Neural cell (in vitro differentiated cells): ENCODE results near the gene HUNK. TPM values are rescaled to one million over a fixed set of nuclear protein-coding genes. Genes with fewer than 3 reads are reported as not detected.

Source experiments
- H2AFZ ChIP-seq: fragments of 200-600, 300-800 bp; sonication (generic), shearing (Covaris generic); 2 replicates; pipeline ENCODE4 v1.6.0; 2014; ENCODE audit warnings: low read depth, mild to moderate bottlenecking, antibody characterized with exemption, low read length, moderate library complexity
- H3F3A ChIP-seq: fragments of 200-600 bp; shearing (Covaris generic); 2 replicates; pipeline ENCODE4 v1.6.1; 2016; ENCODE audit warnings: mild to moderate bottlenecking, moderate library complexity, mixed read lengths, antibody characterized with exemption, low read length; ENCODE audit not compliant: insufficient read depth, poor library complexity, severe bottlenecking
- H3K27ac ChIP-seq: fragments of 200-600, 300-800 bp; sonication (generic), shearing (Covaris generic); 2 replicates; pipeline ENCODE4 v1.5.1; 2014; ENCODE audit warnings: mild to moderate bottlenecking, low read length, moderate library complexity
- H3K27me3 ChIP-seq: fragments of 300-800, 200-600 bp; sonication (generic), shearing (Covaris generic); 2 replicates; pipeline ENCODE4 v1.6.0; 2014; ENCODE audit warnings: mild to moderate bottlenecking, low read depth, low read length, moderate library complexity; ENCODE audit not compliant: insufficient read depth
- H3K36me3 ChIP-seq: fragments of 300-800, 200-600 bp; sonication (generic), shearing (Covaris generic); 2 replicates; pipeline ENCODE4 v1.5.1; 2014; ENCODE audit warnings: mild to moderate bottlenecking, antibody characterized with exemption, low read length, moderate library complexity; ENCODE audit not compliant: insufficient read depth
- H3K4me2 ChIP-seq: fragments of 300-800, 200-600 bp; sonication (generic), shearing (Covaris generic); 2 replicates; pipeline ENCODE4 v1.6.0; 2014; ENCODE audit warnings: mild to moderate bottlenecking, low read length
- H3K4me3 ChIP-seq: fragments of 300-800, 200-600 bp; sonication (generic), shearing (Covaris generic); 2 replicates; pipeline ENCODE4 v1.5.1; 2014; ENCODE audit warnings: mild to moderate bottlenecking, low read length, moderate library complexity
- H3K79me2 ChIP-seq: fragments of 200-600 bp; shearing (Covaris generic); replicated peaks from 2 replicates; pipeline ENCODE4 v1.6.0; 2014; ENCODE audit warnings: mild to moderate bottlenecking, low read length, moderate library complexity; ENCODE audit not compliant: insufficient read depth
- H3K9ac ChIP-seq: fragments of 300-800, 200-600 bp; sonication (generic), shearing (Covaris generic); 2 replicates; pipeline ENCODE4 v1.6.1; 2016; ENCODE audit warnings: mild to moderate bottlenecking, low read length, mixed read lengths
- H3K9me2 ChIP-seq: fragments of 200-600 bp; shearing (Covaris generic); 2 replicates; pipeline ENCODE4 v1.6.1; 2016; ENCODE audit warnings: mild to moderate bottlenecking, low read length, mixed read lengths; ENCODE audit not compliant: insufficient read depth
- H3K9me3 ChIP-seq: fragments of 200-600, 300-800 bp; sonication (generic), shearing (Covaris generic); 2 replicates; pipeline ENCODE4 v1.6.1; 2016; ENCODE audit warnings: mild to moderate bottlenecking, mixed run types, low read length, moderate library complexity, mixed read lengths
- H4K20me1 ChIP-seq: fragments of 200-600 bp; shearing (Covaris generic); 2 replicates; pipeline ENCODE4 v1.6.1; 2016; ENCODE audit warnings: mild to moderate bottlenecking, mixed run types; ENCODE audit not compliant: insufficient read depth
- CTCF ChIP-seq: fragments of 450-650 bp; IDR thresholded peaks from 2 replicates; pipeline ENCODE4 v1.5.1; 2014; ENCODE audit warnings: antibody characterized with exemption, mild to moderate bottlenecking, moderate library complexity; ENCODE audit not compliant: poor library complexity, severe bottlenecking
- EP300 ChIP-seq: fragments of 450-650 bp; conservative IDR thresholded peaks from 2 replicates; pipeline ENCODE4 v1.6.1; 2014; ENCODE audit warnings: antibody characterized with exemption, mild to moderate bottlenecking, moderate library complexity; ENCODE audit not compliant: poor library complexity, severe bottlenecking
- EZH2 ChIP-seq: fragments of 200-600, 300-800 bp; shearing (Covaris generic), sonication (generic); IDR thresholded peaks from 2 replicates; pipeline ENCODE4 v1.6.1; 2014; ENCODE audit warnings: antibody characterized with exemption, low read length, borderline replicate concordance, mild to moderate bottlenecking; ENCODE audit not compliant: insufficient read depth, poor library complexity, severe bottlenecking
- MXI1 ChIP-seq: fragments of 450-650 bp; conservative IDR thresholded peaks from 2 replicates; pipeline ENCODE4 v1.6.1; 2014; ENCODE audit warnings: antibody characterized with exemption, mild to moderate bottlenecking; ENCODE audit not compliant: poor library complexity, severe bottlenecking
- POLR2AphosphoS5 ChIP-seq: IDR thresholded peaks from 2 replicates; pipeline ENCODE4 v1.6.1; 2012
- RAD21 ChIP-seq: fragments of 450-650 bp; conservative IDR thresholded peaks from 2 replicates; pipeline ENCODE4 v1.6.1; 2014; ENCODE audit warnings: antibody characterized with exemption, mild to moderate bottlenecking, moderate library complexity
- REST ChIP-seq: IDR thresholded peaks from 2 replicates; pipeline ENCODE4 v1.6.1; 2012; ENCODE audit warnings: borderline replicate concordance
- SMC3 ChIP-seq: fragments of 450-650 bp; conservative IDR thresholded peaks from 2 replicates; pipeline ENCODE4 v1.6.1; 2014; ENCODE audit warnings: antibody characterized with exemption, mild to moderate bottlenecking, moderate library complexity; ENCODE audit not compliant: poor library complexity
- TAF1 ChIP-seq: IDR thresholded peaks from 2 replicates; pipeline ENCODE4 v1.6.1; 2012; ENCODE audit warnings: low read depth
- polyA plus RNA-seq: library from polyadenylated mRNA; depleted of rRNA; stranded (reverse); fragments of >200 nt; gene quantifications from 2 replicates; pipeline ENCODE4 v1.2.3, GENCODE V29; 2014

Gene HUNK
- polyA plus RNA-seq, 1 donor from 2014 or later = 9.3 TPM

- Histone ChIP-seq H3K27ac (no peak overlapping the region), H3F3A (no peaks in the 10 kb centered on the region)
Measured at GRCh38 chr21:31878831-31879230, 6.0 kb downstream of the HUNK start.

GRCh38 chr21:31879241-31879650 lies 6.4 kb downstream of the HUNK start:
- Histone ChIP-seq H3F3A (no peaks in the 10 kb centered on the region), H3K27me3 (no peaks in the 10 kb centered on the region), H4K20me1 (no peaks in the 10 kb centered on the region), H3K27ac (no peak overlapping the region), H2AFZ (no peak overlapping the region), H3K9me2 (no peaks in the 10 kb centered on the region), H3K9ac (no peak overlapping the region), H3K4me3 (no peak overlapping the region), H3K9me3 (no peaks in the 10 kb centered on the region), H3K79me2 (peaks cover 72% of the 10 kb centered on the region), H3K4me2 (no peak overlapping the region), H3K36me3 (no peaks in the 10 kb centered on the region)
- TF ChIP-seq EP300 = no peak

More at GRCh38 chr21:31878831-31879230, 6.0 kb downstream of the HUNK start:
- H2AFZ ChIP-seq = no peak overlapping the region
- H3K36me3 ChIP-seq = no peaks in the 10 kb centered on the region
- H3K4me3 ChIP-seq = no peak overlapping the region
- no peaks in the 10 kb centered on the region for H4K20me1 ChIP-seq
- no peak for TF ChIP-seq EP300
- TF ChIP-seq EZH2 = no peak
- no peak for TF ChIP-seq SMC3
- no peak for TF ChIP-seq POLR2AphosphoS5
- no peak for TF ChIP-seq TAF1
- no peak for TF ChIP-seq MXI1
- TF ChIP-seq RAD21 = no peak
- no peak for TF ChIP-seq REST
- TF ChIP-seq CTCF = no peak
- no peaks in the 10 kb centered on the region for H3K9me2 ChIP-seq
- H3K27me3 ChIP-seq = no peaks in the 10 kb centered on the region
- no peaks in the 10 kb centered on the region for H3K9me3 ChIP-seq
- no peak overlapping the region for H3K4me2 ChIP-seq
- H3K79me2 ChIP-seq = peaks cover 69% of the 10 kb centered on the region
- H3K9ac ChIP-seq = no peak overlapping the region

GRCh38 chr21:31879911-31880310 lies 7.1 kb downstream of the HUNK start:
- Histone ChIP-seq H3F3A (no peaks in the 10 kb centered on the region), H2AFZ (no peak overlapping the region), H3K4me3 (no peak overlapping the region), H3K27ac (no peak overlapping the region), H3K27me3 (no peaks in the 10 kb centered on the region), H3K79me2 (peaks cover 67% of the 10 kb centered on the region), H3K36me3 (no peaks in the 10 kb centered on the region), H3K9me3 (no peaks in the 10 kb centered on the region), H3K9me2 (no peaks in the 10 kb centered on the region), H3K4me2 (no peak overlapping the region), H4K20me1 (no peaks in the 10 kb centered on the region), H3K9ac (no peak overlapping the region)
- TF ChIP-seq SMC3 (no peak), POLR2AphosphoS5 (no peak), MXI1 (no peak), EZH2 (no peak), EP300 (no peak), TAF1 (no peak), REST (no peak), RAD21 (no peak), CTCF (no peak)
